Middle frontal gyrus (tissue), 1 donor: ENCODE results near the gene TNS1.

Experiments
- DNase-seq: peaks from one replicate; pipeline ENCODE4 v3.0.0-alpha.2; 2015; ENCODE audit warnings: low spot score; ENCODE audit errors: extremely low spot score

TNS1 gene

DNA sequence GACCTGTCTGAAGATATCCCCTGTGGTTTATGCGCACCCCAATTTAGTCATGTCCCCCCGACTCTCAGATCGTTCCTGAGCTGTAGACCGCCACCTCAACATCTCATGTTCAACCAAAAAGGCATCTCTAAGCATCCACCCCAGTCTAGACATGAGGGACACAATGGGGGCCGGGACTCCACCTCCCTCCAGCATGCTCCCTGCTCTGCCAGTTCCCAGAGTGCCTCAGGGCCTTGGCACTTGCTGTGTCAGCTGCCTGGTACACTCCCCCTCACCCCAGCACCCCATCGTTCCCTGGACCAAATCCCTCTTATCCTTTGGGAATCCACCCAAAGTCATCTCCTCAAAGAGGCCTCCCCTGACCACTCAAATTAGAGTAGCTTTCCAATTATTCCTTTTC is 22.2 kb downstream of the TNS1 start:
- no peak for DNase-seq

GRCh38 chr2:217980036-217980435 is 22.8 kb downstream of the TNS1 start:
- no peak for DNase-seq

- no peak for DNase-seq
These were observed 23.5 kb downstream of the TNS1 start for GRCh38 chr2:217979151-217979811.

- DNase-seq = no peak
These were observed 24.2 kb downstream of the TNS1 start for GRCh38 chr2:217978536-217979150.

DNA sequence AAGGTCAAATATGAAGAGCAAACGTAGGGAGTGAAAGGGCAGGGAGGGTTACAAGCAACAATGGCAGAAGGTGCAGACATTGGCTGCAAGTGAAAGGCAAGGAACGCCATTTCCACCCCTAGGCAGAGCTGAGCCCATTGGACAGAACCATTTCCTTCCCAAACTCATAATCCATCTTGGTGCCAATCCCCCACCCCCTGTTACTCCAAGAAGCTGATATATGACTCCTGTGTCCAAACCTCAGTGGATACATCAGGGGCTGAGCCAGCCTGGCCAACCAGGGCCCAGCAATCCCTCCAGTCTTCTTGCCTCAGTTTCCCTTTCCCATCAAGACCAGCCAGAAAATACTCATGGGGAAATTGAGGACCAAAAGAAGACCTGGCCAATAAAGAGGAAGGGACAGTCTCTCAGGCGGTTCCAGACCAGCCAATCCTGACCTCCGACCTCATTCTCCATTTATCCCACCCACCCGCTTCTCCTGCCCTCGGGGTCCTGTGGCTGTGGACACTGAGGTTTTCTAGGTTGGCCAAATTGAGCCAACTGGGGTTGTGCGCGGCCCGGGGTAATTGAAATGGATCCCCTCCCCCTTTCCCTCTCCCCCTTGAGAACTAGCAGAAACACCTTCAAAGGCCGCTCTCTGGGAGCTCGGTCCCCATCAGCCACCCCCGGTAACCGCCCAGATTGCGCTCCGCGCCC is 24.8 kb downstream of the TNS1 start:
- no peak for DNase-seq

GRCh38 chr2:217976301-217976700 is 26.5 kb downstream of the TNS1 start:
- DNase-seq = no peak

GRCh38 chr2:217975626-217976025 is 27.2 kb downstream of the TNS1 start:
- no peak for DNase-seq

- no peak for DNase-seq
These were observed 28.3 kb downstream of the TNS1 start for GRCh38 chr2:217974389-217975005.

- no peak for DNase-seq
These were observed 29.6 kb downstream of the TNS1 start for GRCh38 chr2:217973008-217973787.

DNA sequence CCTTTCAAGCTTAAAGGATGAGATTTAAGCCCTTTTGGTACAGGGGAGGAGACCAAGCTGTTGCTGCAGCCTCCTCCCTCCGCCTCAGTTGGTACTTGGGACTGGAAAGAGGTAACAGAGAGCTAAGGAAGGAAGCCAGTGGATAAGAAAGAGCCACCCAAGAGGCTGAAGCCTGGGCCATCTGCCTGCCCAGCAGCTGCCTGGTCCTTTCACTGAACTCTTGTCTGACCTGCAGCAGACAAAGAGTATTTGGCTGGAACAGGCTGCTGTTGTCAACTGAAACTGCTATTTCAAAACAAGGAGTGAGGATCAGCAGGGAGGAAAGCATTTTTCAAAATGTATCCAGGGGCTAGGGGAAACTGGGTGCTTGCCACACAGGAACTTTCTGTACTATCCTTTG is 30.3 kb downstream of the TNS1 start:
- no peak for DNase-seq

GRCh38 chr2:217972037-217972436 is 30.8 kb downstream of the TNS1 start:
- no peak for DNase-seq

DNA sequence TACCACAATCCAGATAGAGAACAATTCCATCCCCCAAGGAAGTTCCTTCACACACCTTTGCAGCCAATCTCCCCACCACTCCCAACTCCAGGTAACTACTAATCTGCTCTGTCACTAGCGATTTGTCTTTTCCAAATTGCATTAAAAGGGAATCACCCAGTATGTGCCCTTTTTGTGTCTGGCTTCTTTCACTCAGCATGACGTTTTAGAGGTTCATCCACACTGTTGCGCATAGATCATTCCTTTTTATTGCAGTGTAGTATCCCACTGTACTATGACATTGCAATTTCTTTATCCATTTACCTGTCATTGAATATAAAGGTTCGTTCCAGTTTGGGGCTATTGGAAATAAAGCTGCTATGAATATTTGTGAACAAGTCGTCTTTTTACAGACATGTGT is 31.6 kb downstream of the TNS1 start:
- no peak for DNase-seq

DNA sequence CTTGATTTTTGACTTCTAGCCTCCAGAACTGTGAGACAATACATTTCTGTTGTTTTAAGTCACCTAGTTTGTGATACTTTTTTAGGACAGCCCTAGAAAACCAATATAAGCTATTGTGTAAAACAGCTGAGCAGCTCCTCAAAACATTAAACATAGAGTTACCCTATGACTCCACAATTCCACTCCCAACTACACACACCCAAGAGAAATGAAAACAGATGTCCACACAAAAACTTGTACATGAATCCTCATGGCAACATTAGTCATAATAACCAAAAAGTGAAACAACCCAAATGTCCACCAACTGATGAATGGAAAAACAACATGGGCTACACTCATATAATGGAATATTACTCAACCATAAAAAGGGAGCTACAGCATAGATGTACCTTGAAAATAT is 32.6 kb downstream of the TNS1 start:
- DNase-seq = no peak

GRCh38 chr2:217969588-217969987 is 33.2 kb downstream of the TNS1 start:
- DNase-seq = no peak

- DNase-seq = no peak
These were observed 34.8 kb downstream of the TNS1 start for GRCh38 chr2:217968023-217968422.

GRCh38 chr2:217966423-217967070 is 36.2 kb downstream of the TNS1 start:
- no peak for DNase-seq

DNA sequence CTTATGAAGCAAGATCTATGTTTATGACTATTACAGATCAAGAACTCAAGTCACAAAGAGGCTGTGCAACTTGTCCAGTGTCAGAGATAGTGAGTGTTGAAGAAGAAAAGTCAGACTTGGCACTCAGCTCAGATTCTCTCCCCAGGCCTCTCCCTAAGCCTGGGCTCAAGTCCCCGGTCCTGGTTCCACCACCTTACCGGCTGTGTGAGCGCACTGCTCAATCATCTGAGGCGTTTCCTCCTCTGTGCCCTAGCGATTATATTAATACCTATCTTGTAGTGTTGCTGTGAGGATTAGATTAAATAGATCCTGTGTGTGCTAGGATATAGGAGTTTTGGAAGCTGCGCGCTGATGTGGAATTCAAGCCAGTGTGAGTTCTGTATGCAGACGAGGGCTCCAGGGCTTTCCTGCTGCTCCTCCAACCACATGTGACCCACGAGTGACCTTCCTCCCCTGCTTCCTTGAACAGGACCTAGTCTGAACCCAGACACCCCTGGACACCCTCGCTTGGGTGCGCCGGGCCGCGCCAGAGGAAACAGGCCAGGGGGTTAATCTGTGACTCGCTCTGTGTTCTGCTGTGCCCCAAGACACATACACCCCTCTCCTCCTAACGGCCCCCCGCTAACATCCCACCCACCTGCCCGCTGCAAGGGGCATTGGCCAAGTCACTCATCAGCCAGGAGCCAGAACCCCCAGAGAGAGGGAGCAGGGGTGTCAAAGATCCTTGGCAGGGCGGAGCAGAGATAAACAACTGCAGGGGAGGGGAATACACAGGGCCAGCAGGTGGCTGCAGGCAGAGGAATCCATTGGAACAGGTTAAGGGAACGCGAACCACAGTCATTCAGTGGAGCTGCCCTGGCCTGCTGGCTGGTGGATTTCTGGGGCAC is 38.3 kb downstream of the TNS1 start:
- no peak for DNase-seq

GRCh38 chr2:217960351-217960750 is 42.4 kb downstream of the TNS1 start:
- no peak for DNase-seq

GRCh38 chr2:217959723-217960122 is 43.1 kb downstream of the TNS1 start:
- no peak for DNase-seq

DNA sequence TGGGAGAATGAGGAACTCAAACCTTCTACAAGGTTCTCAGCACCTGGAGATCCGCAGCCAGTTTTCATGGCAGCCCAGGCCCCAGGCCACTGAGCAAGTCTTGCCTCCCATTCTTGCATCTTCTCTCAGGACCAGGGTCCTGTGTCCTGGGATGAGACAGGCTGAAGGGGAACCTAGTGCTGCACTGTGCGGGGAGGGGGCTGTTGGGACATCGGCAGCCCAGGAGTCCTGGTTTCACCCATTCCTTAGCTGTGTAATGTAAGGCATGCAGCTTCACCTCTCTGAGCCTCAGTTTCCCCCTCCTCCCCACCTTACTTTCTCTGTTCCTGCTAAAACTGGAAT is 43.9 kb downstream of the TNS1 start:
- DNase-seq = no peak
